ENCODE results near the gene B3GAT1.

GRCh38 chr11:134401825-134402809, 9.9 kb downstream of the B3GAT1 start:
- TF ChIP-seq CTCF (IDR thresholded peaks at IDR 0.05; ENCODE audit: insufficient read depth, low read depth, low read length) = no peak
- TF ChIP-seq EZH2 (IDR thresholded peaks at IDR 0.05; ENCODE audit: insufficient read depth, low read length) = no peak
